Neural cell (in vitro differentiated cells): ENCODE measurements around the gene KSR2. TPM values are rescaled to one million over a fixed set of nuclear protein-coding genes. Genes with fewer than 3 reads are reported as not detected.

Experiments used
- H2AFZ ChIP-seq: fragments of 200-600, 300-800 bp; sonication (generic), shearing (Covaris generic); 2 replicates; pipeline ENCODE4 v1.6.0; 2014; ENCODE audit warnings: low read depth, mild to moderate bottlenecking, antibody characterized with exemption, low read length, moderate library complexity
- H3F3A ChIP-seq: fragments of 200-600 bp; shearing (Covaris generic); 2 replicates; pipeline ENCODE4 v1.6.1; 2016; ENCODE audit warnings: mild to moderate bottlenecking, moderate library complexity, mixed read lengths, antibody characterized with exemption, low read length; ENCODE audit not compliant: insufficient read depth, poor library complexity, severe bottlenecking
- H3K27ac ChIP-seq: fragments of 200-600, 300-800 bp; sonication (generic), shearing (Covaris generic); 2 replicates; pipeline ENCODE4 v1.5.1; 2014; ENCODE audit warnings: mild to moderate bottlenecking, low read length, moderate library complexity
- H3K27me3 ChIP-seq: fragments of 300-800, 200-600 bp; sonication (generic), shearing (Covaris generic); 2 replicates; pipeline ENCODE4 v1.6.0; 2014; ENCODE audit warnings: mild to moderate bottlenecking, low read depth, low read length, moderate library complexity; ENCODE audit not compliant: insufficient read depth
- H3K36me3 ChIP-seq: fragments of 300-800, 200-600 bp; sonication (generic), shearing (Covaris generic); 2 replicates; pipeline ENCODE4 v1.5.1; 2014; ENCODE audit warnings: mild to moderate bottlenecking, antibody characterized with exemption, low read length, moderate library complexity; ENCODE audit not compliant: insufficient read depth
- H3K4me2 ChIP-seq: fragments of 300-800, 200-600 bp; sonication (generic), shearing (Covaris generic); 2 replicates; pipeline ENCODE4 v1.6.0; 2014; ENCODE audit warnings: mild to moderate bottlenecking, low read length
- H3K4me3 ChIP-seq: fragments of 300-800, 200-600 bp; sonication (generic), shearing (Covaris generic); 2 replicates; pipeline ENCODE4 v1.5.1; 2014; ENCODE audit warnings: mild to moderate bottlenecking, low read length, moderate library complexity
- H3K79me2 ChIP-seq: fragments of 200-600 bp; shearing (Covaris generic); replicated peaks from 2 replicates; pipeline ENCODE4 v1.6.0; 2014; ENCODE audit warnings: mild to moderate bottlenecking, low read length, moderate library complexity; ENCODE audit not compliant: insufficient read depth
- H3K9ac ChIP-seq: fragments of 300-800, 200-600 bp; sonication (generic), shearing (Covaris generic); 2 replicates; pipeline ENCODE4 v1.6.1; 2016; ENCODE audit warnings: mild to moderate bottlenecking, low read length, mixed read lengths
- H3K9me2 ChIP-seq: fragments of 200-600 bp; shearing (Covaris generic); 2 replicates; pipeline ENCODE4 v1.6.1; 2016; ENCODE audit warnings: mild to moderate bottlenecking, low read length, mixed read lengths; ENCODE audit not compliant: insufficient read depth
- H3K9me3 ChIP-seq: fragments of 200-600, 300-800 bp; sonication (generic), shearing (Covaris generic); 2 replicates; pipeline ENCODE4 v1.6.1; 2016; ENCODE audit warnings: mild to moderate bottlenecking, mixed run types, low read length, moderate library complexity, mixed read lengths
- H4K20me1 ChIP-seq: fragments of 200-600 bp; shearing (Covaris generic); 2 replicates; pipeline ENCODE4 v1.6.1; 2016; ENCODE audit warnings: mild to moderate bottlenecking, mixed run types; ENCODE audit not compliant: insufficient read depth
- MXI1 ChIP-seq: fragments of 450-650 bp; conservative IDR thresholded peaks from 2 replicates; pipeline ENCODE4 v1.6.1; 2014; ENCODE audit warnings: antibody characterized with exemption, mild to moderate bottlenecking; ENCODE audit not compliant: poor library complexity, severe bottlenecking
- POLR2AphosphoS5 ChIP-seq: IDR thresholded peaks from 2 replicates; pipeline ENCODE4 v1.6.1; 2012
- TAF1 ChIP-seq: IDR thresholded peaks from 2 replicates; pipeline ENCODE4 v1.6.1; 2012; ENCODE audit warnings: low read depth
- polyA plus RNA-seq: library from polyadenylated mRNA; depleted of rRNA; stranded (reverse); fragments of >200 nt; gene quantifications from 2 replicates; pipeline ENCODE4 v1.2.3, GENCODE V29; 2014
- TF ChIP-seq, protein P1 (sequence below): fragments of 450-650 bp; IDR thresholded peaks from 2 replicates; pipeline ENCODE4 v1.5.1; 2014; ENCODE audit warnings: antibody characterized with exemption, mild to moderate bottlenecking, moderate library complexity; ENCODE audit not compliant: poor library complexity, severe bottlenecking
- TF ChIP-seq, protein P2 (sequence below): IDR thresholded peaks from 2 replicates; pipeline ENCODE4 v1.6.1; 2012; ENCODE audit warnings: borderline replicate concordance

The KSR2 gene
- polyA plus RNA-seq, 1 donor from 2014 or later = 3.0 TPM

DNA sequence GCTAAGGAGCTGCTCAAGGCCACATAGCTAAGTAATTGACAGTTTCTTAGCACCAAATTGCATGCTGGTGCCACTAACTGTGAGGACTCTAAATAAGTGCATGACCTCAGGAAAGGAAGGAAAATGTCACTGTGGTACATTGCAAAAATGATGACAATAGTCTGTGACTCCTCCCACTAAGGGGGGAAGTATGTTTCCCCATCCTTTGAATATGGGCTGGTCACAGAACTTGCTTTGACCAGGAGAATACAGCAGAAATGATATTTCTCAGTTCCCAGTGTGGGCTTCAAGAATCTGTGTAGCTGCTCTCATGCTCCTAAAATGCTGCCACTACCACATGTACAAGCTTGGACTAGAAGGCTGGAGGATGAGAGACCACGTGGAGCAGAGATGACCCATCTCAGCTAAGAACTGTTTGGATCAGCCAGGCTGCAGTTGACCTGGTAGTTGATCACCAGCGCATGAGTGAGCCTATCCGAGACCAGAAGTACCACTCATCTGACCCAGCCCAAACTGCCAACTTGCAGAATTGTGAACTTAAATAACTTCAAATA is 565.1 kb downstream of the KSR2 start:
- no peaks in the 10 kb centered on the region for H3F3A ChIP-seq
- H3K9ac ChIP-seq = no peak overlapping the region
- no peaks in the 10 kb centered on the region for H3K27me3 ChIP-seq
- H2AFZ ChIP-seq = no peak overlapping the region
- no peak overlapping the region for H3K4me2 ChIP-seq
- H3K79me2 ChIP-seq = no peaks in the 10 kb centered on the region
- H4K20me1 ChIP-seq = no peaks in the 10 kb centered on the region
- TF ChIP-seq POLR2AphosphoS5 (no peak), TAF1 (no peak), MXI1 (no peak)
- TF ChIP-seq, protein P1, sequence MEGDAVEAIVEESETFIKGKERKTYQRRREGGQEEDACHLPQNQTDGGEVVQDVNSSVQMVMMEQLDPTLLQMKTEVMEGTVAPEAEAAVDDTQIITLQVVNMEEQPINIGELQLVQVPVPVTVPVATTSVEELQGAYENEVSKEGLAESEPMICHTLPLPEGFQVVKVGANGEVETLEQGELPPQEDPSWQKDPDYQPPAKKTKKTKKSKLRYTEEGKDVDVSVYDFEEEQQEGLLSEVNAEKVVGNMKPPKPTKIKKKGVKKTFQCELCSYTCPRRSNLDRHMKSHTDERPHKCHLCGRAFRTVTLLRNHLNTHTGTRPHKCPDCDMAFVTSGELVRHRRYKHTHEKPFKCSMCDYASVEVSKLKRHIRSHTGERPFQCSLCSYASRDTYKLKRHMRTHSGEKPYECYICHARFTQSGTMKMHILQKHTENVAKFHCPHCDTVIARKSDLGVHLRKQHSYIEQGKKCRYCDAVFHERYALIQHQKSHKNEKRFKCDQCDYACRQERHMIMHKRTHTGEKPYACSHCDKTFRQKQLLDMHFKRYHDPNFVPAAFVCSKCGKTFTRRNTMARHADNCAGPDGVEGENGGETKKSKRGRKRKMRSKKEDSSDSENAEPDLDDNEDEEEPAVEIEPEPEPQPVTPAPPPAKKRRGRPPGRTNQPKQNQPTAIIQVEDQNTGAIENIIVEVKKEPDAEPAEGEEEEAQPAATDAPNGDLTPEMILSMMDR = no peak
- TF ChIP-seq, protein P2, sequence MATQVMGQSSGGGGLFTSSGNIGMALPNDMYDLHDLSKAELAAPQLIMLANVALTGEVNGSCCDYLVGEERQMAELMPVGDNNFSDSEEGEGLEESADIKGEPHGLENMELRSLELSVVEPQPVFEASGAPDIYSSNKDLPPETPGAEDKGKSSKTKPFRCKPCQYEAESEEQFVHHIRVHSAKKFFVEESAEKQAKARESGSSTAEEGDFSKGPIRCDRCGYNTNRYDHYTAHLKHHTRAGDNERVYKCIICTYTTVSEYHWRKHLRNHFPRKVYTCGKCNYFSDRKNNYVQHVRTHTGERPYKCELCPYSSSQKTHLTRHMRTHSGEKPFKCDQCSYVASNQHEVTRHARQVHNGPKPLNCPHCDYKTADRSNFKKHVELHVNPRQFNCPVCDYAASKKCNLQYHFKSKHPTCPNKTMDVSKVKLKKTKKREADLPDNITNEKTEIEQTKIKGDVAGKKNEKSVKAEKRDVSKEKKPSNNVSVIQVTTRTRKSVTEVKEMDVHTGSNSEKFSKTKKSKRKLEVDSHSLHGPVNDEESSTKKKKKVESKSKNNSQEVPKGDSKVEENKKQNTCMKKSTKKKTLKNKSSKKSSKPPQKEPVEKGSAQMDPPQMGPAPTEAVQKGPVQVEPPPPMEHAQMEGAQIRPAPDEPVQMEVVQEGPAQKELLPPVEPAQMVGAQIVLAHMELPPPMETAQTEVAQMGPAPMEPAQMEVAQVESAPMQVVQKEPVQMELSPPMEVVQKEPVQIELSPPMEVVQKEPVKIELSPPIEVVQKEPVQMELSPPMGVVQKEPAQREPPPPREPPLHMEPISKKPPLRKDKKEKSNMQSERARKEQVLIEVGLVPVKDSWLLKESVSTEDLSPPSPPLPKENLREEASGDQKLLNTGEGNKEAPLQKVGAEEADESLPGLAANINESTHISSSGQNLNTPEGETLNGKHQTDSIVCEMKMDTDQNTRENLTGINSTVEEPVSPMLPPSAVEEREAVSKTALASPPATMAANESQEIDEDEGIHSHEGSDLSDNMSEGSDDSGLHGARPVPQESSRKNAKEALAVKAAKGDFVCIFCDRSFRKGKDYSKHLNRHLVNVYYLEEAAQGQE = no peak
- H3K36me3 ChIP-seq = no peaks in the 10 kb centered on the region
- H3K4me3 ChIP-seq = no peak overlapping the region
- H3K27ac ChIP-seq = no peak overlapping the region
- H3K9me3 ChIP-seq = no peaks in the 10 kb centered on the region
- H3K9me2 ChIP-seq = no peaks in the 10 kb centered on the region

Other genes starting within 250 kb of the KSR2 start
- 36.5 and 39.4 TPM in 2 replicates for gene RFC5, start 47.7 kb upstream of the KSR2 start, polyA plus RNA-seq
- gene WSB2, start 92.2 kb upstream of the KSR2 start, polyA plus RNA-seq = 155 and 165 TPM in 2 replicates
- gene VSIG10, start 135.0 kb upstream of the KSR2 start, polyA plus RNA-seq = 2.0 and 4.4 TPM in 2 replicates
- 702 and 777 TPM in 2 replicates for gene PEBP1, start 167.1 kb upstream of the KSR2 start, polyA plus RNA-seq